NCI-H2107 (cell line): ENCODE data around the gene CDON.

Experiments
- DNase-seq: peaks from one replicate; lab custom pipeline; 2025; lab: John Stamatoyannopoulos, UW

Gene CDON

DNA sequence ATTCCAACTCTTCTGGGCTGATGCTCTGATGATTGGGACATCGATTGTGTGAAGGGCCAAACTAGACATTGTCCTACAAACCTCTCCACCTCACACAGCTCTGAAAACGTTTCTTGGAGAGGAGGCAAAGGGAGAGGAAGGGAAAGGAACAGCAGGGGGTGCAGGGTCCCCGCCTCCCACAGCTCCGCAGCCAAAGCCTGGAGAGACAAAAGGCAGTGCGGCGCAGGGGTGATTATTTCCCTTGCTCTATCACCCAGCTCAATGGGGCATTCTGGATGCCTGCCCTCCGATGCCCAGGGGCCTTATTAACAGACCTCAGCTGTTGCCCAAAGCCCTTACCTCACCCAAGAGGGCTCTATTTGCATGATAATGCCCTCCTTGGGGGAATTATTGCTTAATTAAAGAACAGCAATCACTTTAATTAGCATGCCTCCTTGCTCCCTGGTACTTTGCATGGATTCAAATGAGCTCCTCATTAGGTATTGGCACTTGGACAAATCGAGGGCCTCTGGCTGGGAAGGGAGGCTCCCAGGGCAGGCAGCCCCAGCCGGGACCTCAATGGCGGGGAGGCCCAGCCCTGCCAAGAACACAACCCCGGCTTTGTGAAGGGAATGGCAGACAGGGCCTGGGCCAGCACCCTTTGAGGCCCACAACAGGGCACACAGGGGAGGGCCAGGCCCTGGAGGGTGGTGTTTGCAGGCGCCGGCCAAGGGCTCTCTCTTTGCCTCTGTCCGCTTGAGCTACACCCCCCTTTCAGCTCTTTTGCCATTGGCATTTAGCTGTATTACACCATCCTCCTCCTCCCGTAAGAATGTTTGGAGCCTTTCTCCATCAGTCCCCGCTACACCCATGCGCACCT lies 19.8 kb upstream of the CDON start:
- DNase-seq: no peak

DNA sequence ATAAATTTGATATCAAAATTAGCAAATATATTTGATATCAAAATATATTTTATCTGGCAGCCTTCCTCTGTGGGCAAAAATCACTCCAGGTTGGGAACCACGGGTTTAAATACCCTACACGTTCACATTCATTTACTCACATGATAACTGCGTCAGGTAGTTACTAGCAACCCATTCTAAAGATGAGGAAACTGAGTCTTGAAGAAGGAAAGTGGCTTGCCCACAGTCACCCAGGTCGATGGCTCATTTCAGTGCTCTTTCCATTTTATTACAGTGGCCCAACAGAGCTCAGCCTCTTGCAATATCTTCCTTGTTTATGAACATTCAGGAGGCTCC lies 19.2 kb upstream of the CDON start:
- DNase-seq: no peak

DNA sequence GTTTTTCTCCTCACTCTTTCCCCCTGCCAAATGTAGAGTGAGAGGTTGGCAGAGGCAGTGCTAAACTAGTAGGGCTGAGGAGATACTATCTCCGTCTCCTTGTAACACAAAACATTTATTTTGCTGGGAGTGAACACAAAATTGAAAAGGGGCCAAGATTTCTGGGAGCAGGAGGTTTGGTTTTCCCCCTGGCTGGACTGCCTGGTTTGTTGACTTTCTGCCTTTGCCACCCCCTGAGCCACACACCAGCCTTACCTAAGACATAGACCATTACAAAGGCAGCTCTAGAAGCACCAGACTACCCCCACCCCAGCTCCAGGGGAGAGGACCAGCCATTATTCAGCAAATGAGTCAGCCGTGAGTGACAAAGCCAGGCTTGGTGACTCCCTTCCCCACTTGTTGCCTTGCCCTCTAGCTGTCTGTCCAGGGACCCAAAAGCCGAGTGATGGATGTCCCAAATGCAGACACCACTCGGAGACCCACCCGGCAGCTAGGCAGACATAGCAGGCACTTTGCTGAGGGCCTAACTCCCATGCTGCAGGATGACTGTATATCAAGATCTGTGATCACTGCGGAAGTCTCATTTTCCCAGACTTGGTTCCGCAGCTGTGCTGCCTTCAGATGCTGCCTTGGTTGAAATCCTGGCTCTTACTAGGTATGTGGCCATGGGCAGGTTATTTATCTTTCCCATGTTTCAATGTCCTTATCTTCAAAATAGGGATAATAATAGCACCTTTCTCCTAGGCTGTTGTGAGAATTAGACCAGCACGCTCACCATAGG lies 17.7 kb upstream of the CDON start:
- DNase-seq: no peak

DNA sequence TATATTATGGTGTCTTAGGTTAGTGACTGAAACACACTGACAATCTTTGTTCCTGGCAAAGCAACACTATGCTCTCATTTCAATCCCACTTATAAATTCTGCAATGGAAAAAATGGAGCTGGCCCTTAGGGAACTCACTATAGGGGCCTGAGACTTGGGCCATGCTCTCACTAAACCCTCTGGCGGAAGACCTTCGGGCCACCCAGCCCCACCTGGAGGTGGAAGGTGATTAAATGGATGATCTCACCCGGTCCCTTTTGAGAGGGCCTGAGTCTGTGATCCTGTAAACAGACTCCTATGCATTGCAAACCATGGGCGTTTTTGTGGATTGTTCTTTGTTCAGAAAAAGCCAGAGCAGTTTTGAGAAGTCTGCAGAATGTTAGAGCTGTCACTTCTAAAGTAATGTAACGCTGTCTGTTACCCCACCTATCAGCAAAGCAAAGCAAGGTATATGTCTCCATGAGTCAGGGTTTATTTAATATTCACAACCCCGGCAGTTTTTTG lies 17.0 kb upstream of the CDON start:
- no peak for DNase-seq

DNA sequence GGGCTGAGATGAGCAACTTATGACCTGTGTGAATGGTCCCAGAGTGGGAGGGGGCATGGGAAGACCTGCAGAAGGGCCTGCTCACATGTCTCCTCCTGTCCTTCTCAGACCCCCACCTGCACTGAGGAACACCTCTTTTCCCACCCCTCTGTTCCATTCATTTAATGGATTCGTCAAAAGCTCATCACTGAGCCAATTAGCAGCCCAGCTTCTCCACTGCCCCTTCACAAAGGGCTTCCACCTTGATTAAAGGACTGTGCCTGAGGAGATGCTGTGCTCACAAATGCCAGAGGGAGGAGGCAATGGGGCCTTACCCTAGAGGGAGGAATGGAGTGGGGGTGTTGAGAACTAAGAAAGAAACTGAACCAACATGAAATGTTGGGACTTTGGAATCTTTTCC lies 14.0 kb upstream of the CDON start:
- DNase-seq: no peak

DNA sequence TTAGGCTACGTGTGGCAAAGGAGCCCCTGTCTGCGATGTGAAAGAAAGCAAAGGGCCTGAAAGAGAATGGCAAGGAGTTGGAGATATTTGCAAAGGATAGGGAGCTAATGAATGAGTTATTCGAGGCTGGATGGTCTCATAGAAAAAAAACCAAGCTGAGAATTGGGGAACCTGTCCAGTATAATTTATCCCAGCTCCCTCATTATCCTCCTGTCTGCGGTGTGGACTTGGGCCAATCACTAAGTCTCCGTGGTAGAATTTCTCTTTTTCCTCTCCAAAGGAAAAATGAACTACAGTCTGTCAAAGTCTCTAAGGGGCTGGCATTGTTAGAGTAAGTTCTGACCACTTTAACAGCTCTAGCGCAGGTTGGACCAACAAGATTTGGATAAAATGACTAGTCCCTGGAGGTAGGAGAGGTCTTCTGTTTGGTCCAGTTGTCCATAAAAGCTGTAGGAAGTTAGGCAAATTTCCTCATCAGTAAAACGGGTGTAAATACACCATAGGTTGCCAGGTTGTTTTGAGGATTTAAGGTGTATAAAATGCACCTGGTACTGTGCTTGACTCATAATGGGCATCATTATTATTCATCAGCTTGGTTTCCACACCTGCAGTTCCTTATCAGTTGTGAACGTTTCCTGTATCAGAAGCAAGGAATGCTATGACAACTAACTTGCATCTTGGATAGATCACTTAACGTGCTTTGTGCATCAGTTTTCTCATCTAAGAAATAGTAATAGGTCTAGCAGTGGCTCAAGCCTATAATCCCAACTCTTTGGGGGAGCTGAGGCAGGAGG lies 10.3 kb upstream of the CDON start:
- DNase-seq: no peak

DNA sequence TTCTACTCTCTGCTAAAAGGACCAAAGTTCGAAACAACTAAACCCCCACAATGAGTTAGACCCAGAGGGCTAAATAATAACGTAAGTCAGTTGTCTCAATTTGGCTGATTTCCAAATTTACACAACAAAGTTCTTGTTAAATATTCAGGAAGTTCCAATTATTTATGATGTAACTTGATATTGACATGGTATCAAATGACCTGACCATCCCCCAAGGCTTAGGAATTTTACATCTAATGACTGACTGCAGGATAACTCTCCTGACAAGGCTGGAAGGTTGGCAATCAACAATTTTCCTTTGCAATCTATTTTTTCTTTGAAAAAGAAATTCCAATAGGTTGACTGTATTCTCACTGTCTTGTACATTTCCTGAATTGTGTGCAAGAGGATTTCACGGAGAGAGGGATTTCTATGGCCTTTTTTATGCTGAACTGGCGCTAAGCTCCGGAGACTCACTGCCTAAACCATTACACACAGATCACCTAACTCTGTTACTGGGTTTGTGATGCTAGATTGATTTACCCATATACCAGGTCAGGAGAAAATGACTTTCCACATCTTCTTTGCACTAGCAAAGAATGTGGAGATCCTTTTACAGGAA lies 9.6 kb upstream of the CDON start:
- no peak for DNase-seq

DNA sequence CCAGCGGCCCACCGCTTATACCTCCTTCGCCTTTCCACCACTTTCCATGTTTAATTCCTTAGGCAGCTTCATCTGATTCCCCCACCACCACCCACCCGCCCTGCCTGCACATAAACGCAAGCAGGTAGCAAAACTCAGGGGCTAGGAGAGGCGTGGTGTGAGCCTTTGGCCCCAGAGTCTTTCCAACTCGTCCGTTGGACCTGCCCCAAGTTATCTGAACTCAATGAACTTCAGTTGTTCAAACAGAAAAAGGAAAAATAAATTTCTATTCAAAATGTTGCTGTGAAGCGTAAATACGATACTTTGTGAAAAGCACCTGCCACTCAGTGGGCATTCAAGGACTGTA lies 814 bp upstream of the CDON start:
- no peak for DNase-seq

DNA sequence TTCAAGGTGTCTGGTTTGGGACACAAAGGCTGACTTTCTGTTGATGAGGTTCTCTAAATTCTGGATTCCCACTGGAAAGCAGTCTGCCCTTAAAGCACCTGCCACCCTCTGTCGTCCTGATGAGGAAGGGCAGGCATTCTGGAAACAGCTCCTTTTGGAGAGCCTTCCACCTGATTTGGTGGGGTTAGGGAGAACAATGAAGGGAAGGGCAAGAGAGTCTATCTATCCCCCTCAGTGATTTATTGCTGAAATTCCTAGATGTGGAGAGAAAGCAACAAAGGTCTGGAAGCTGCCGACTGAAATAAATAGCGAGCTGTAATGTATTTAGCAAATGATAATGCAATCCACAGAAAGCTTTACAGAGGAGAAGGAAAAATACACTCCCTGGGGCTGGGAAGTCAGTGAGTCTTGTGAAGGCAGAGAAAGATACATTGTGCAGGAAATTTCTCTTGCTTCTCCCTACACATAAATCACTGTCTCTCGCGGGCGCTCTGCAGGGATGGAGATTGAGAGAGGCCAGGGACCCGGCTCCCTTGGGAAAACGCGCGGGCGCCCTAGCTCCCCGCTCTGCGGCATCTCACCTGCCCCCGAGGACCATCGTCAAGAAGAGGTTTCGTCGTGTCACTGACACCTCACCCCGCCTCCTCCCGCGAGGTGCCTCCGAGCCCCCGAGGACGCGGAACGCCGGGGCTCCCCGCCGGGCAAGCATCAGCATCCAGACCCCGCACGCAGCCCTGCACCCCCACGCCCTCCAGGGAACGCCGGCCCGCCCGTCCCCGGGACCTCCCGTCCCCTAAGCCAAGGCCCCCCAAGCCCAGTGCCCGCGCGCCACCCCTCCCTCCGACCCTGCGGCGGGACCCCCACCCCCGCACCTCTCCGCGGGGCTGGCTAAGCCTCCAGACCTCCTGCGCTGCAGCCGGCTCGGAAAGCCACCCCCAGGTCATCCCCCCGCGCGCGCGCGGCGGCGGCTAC lies 673 bp downstream of the CDON start:
- no peak for DNase-seq

DNA sequence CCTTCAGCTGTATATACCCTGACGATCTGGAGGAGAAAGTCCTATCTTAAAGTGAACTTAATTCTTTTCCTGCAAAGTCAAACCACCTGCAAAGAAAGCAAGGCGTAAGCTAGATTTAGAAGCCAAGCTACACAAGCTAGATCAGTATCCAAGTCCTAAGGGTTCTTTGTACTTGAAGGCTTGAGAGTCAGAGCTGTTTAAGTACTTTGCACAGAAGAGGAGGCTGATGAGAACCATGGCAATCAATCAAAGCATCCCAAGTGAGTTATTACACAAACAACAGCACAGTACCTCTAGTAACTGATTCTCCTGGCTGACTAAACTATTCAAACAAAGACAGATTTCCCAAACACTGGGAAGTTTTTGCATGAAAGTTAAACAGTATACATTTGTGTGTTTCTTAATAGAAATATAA lies 1.9 kb downstream of the CDON start:
- DNase-seq: no peak

DNA sequence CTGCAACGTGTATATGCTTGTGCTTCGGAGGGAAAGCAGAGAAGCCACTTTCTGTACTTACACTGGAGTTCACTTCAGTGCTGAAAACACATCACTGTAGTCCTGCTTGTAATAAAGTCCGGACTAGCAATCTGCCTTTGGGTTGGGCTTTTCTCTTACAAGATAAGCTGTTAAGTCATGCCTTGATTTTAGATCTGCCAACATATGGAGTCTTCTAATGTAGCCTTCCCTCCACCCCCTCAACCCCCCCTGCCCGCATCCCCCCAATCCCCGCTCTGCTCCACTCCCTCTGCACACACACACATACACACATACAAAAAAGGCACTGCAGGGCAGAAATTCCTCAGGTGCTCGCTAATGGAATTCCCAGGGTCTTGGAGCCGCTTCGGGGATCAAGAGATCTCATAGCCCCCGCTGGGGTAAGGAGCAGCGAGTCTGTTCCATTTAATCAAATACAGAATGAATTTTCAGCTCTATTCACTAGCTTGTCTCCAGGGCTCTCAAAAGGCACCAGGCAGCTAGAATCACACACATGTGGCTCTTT lies 3.4 kb downstream of the CDON start:
- no peak for DNase-seq

DNA sequence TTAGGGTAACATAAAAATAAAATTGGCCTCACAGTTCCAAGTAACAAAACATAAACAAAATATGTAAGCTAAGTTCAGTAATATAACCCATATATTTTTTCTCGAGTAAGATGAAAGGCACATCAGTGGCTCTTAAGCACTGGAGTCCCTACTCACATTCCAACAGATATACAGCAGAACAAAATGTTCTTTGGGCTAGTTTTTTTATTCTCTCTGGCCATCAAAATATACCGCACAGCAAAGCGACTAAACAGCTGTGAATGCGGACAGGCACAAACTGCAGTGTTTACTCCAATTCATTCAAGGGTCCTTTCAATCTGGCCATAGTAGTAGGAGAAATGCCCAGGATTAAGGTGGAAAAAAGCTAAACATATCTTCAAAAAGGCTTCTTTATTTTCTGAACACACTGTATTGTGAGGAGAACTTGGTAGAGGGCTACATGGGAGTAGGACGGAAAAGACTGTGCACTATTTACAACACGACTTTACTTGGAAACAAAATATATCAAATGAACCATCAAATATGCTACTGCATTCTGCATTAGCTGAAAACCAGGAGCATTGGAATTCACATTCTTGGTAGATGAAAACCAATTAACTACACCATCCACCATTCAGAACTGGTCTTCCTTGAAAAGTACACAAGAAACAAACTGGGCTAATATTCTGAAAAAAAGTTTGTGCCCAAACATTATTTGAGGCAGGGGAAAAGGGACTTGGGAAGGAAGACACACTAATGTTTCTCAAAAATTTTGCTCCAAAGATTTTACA lies 4.4 kb downstream of the CDON start:
- DNase-seq: no peak

DNA sequence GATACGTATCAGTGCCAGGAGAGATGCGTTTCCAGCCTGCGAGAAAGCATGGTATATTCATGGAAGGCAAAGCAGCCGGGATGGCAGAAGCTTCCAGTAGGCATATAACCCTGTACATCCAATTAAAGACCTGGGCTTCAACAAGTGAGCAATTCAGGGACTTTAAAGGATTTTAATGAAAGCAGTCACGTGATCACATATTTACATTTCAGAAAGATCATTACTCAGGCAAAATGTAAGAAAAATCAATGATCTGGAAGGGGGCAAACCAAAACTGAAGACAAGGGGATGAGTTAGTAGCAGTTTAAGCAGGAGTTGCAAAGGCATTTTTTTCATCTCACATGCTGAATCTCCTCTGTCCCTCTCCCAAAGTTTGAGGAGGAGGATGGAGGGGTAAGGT lies 7.8 kb downstream of the CDON start:
- DNase-seq: no peak

DNA sequence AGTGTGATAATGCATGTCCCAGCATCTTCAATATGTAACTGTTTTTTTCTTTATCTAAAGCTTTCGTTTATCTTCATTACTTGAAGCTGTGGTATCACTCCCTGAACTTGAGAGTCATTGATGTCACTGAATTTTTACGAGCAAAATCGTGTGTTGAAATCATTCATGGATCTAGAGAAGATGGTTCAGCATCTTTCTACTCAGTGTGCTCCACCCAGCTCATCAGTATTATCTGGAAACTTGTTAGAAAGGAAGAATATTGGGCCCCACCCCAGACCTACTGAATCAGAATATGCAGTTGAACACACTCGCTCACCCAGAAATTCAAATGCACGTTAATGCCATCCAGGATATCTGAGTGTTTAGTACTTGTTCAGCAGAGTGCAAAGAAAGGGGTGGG lies 8.3 kb downstream of the CDON start:
- no peak for DNase-seq

DNA sequence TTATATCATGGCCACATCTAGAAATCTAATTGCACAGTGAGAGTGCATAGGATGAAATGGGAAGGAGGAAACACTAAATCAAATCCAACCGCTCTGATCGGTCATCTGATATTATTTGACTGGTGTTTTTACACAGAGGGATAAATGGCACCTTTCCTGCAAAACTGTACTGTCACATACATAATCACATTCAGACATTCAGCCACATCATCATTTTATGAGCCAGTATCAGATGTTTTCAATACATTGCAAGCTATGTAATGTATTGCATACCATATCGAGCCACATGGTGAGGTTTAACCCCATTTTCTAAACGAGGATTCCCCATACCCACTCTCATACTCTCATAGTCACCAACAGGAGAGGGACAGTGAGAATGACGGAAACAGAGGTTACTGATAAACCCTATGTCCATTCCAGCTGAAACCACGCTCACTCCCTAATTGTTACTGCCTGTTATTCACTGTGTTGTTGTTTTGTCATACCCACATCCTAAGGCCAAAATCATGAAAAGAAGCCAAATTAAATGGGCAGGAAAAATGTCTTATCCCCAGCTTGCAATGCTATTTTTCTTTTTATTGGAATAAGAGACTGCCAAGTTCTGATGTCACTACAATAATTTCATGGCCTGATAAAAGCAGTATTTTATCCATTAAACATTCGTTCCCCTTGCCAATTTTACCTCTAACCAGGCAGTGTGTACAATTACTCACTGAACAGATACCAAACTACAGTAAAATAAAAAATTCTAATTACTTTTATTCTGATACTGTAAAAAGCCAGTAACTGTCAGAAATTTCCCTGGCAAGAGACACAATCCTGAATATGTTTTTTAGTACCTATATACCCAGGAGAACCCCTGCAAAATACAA lies 9.0 kb downstream of the CDON start:
- DNase-seq: no peak

DNA sequence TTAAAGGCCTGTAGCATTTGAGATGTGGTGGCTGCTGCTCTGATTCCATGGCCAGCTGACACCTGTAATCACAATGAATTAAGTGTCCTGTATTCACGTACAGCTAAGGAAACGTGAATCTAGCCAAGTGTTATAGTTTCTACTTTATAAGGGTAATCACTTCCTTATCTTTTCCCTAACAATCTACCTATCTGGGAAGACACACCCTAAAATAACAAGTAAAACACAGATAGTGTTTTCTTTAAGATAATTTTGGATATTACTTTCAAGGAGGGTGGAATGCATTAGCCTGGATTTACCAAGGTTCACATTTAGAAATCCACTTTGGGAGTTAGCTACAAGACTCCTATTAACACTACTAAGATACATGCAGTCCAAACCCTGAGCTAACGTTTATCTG lies 11.5 kb downstream of the CDON start:
- DNase-seq: no peak

DNA sequence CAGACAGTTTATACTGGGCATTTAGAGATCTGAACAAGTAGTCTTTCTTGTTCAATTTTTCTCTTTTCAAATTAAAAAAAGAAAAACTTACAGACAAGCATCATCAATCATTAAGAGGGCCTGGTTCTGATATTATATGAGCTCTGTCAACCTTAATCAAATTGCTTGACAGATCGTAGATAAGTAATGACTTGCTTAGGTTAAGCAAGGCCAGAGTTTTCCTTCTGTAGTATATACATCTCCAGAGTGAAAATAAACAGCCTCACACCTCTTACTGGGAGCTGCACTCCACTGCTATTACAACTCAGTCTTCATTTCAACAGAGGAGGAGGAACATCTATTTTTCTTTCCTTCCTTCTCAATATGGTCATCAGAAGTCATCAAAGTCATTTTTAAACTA lies 13.5 kb downstream of the CDON start:
- DNase-seq: no peak

DNA sequence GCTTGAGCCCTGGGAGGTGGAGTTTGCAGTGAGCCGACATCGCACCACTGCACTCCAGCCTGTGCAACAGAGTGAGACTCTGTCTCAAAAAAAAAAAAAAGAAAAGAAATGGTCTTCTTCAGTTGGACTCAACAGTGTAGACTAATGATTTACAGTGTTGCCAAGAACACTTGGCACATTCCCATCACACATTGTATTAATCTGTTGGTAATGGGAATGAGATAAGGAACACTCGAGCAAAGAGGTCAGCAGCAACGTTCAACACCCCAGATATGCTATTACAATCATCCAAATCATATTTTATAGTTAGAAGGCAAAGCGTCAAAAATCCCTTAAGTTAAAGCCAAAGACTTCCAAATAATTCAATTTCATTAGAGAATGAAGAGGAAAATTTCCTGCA lies 14.5 kb downstream of the CDON start:
- no peak for DNase-seq

DNA sequence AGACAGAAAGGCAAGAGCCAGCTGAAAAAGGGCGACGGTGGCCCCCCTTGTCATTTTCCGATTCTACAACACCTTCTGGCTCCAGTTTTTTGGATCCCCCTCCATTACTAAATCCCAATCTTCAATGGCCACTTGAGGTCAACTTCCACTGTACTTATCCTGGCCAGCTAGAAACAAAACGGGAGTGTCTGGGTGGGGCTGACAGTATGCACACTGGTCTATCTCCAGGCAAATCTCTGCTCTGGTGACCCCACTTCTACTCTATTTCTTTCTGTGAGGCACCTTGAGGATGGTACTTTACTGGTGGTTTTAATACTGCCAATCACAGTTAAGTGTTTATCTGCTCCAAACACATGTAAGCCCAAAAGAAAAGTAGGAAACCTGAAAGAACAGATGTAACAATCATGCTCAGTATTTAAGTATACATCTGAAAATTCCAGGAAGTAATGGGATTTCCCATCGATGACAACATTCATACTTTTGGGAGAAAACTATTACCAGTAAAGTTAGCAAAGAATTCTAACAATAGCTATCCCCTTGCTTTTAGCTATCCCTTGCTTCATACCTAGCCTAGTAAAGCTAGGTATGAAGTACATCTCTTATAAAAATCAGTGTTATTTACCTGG lies 16.0 kb downstream of the CDON start:
- DNase-seq: no peak
